K562 (cell line): ENCODE data around the gene GDF15. TPM values are rescaled to one million over a fixed set of nuclear protein-coding genes. Genes with fewer than 3 reads are reported as not detected.
A peak's percentile ranks its signal among the peaks of the same experiment; 100 is the strongest.

Source experiments
- CXXC5 ChIP-seq: fragments of 250-450 bp; sonication (Bioruptor Pico); IDR thresholded peaks from 2 replicates; pipeline ENCODE4 v1.8.0; 2022; ENCODE audit warnings: inconsistent platforms, mild to moderate bottlenecking, moderate library complexity
- ILK ChIP-seq: fragments of 450-650 bp; IDR thresholded peaks from 2 replicates; pipeline ENCODE4 v1.6.1; 2016; ENCODE audit warnings: missing genetic modification characterization, low read depth, mild to moderate bottlenecking, missing compliant biosample characterization, moderate library complexity, borderline replicate concordance
- KLF13 ChIP-seq: fragments of 450-650 bp; IDR thresholded peaks from 2 replicates; pipeline ENCODE4 v1.6.1; 2016; ENCODE audit warnings: missing genetic modification characterization, low read depth, mild to moderate bottlenecking, missing compliant biosample characterization, moderate library complexity, borderline replicate concordance
- MEIS2 ChIP-seq: fragments of 450-650 bp; IDR thresholded peaks from 2 replicates; pipeline ENCODE4 v1.6.1; 2014; ENCODE audit warnings: mild to moderate bottlenecking; ENCODE audit not compliant: partially characterized antibody
- MIER1 ChIP-seq: fragments of 450-650 bp; IDR thresholded peaks from 2 replicates; pipeline ENCODE4 v1.6.1; 2016; ENCODE audit warnings: antibody characterized with exemption, mild to moderate bottlenecking, low read depth
- MYNN ChIP-seq, 2 experiments: sonication (generic); formaldehyde crosslinking in 1 of 2; IDR thresholded peaks; 2 replicates each; pipeline versions ENCODE4 v1.5.0 to v1.6.1; 2016 to 2020; ENCODE audit warnings: antibody characterized with exemption in 1 of 2, missing genetic modification reagents in 1 of 2
- NCOA4 ChIP-seq: fragments of 450-650 bp; IDR thresholded peaks from 2 replicates; pipeline ENCODE4 v1.6.1; 2018; ENCODE audit warnings: mild to moderate bottlenecking; ENCODE audit not compliant: partially characterized antibody
- PHF20 ChIP-seq: fragments of 450-650 bp; IDR thresholded peaks from 2 replicates; pipeline ENCODE4 v1.6.1; 2018; ENCODE audit not compliant: partially characterized antibody
- POLR2A ChIP-seq: fragments of 450-650 bp; conservative IDR thresholded peaks from 2 replicates; pipeline ENCODE4 v1.6.1; 2016
- RBM14 ChIP-seq: fragments of 200-400 bp; formaldehyde crosslinking; IDR thresholded peaks from 2 replicates; pipeline ENCODE4 v1.6.1; 2018; ENCODE audit warnings: low read depth, mild to moderate bottlenecking, low read length, moderate library complexity, borderline replicate concordance; ENCODE audit not compliant: insufficient read depth
- SMARCB1 ChIP-seq: IDR thresholded peaks from 2 replicates; pipeline ENCODE4 v1.6.1; 2011; ENCODE audit warnings: improper control_type of control experiment, low read depth; ENCODE audit not compliant: insufficient read length
- SP2 ChIP-seq: IDR thresholded peaks from 2 replicates; pipeline ENCODE4 v1.6.1; 2011; ENCODE audit warnings: mild to moderate bottlenecking, low read depth, low read length, moderate library complexity; ENCODE audit not compliant: poor library complexity, severe bottlenecking; ENCODE audit errors: extremely low read depth
- ZNF12 ChIP-seq: sonication (generic); formaldehyde crosslinking; IDR thresholded peaks from 2 replicates; pipeline ENCODE4 v1.4.0; 2020; ENCODE audit warnings: mild to moderate bottlenecking, missing genetic modification reagents
- ZNF124 ChIP-seq: sonication (generic); formaldehyde crosslinking; IDR thresholded peaks from 2 replicates; pipeline ENCODE4 v1.8.1; 2022; ENCODE audit warnings: missing genetic modification reagents
- ZNF140 ChIP-seq: fragments of 250-450 bp; sonication (Bioruptor Pico); IDR thresholded peaks from 2 replicates; pipeline ENCODE4 v1.8.0; 2021; ENCODE audit warnings: moderate library complexity, mild to moderate bottlenecking, inconsistent platforms
- ZNF324 ChIP-seq: fragments of 250-450 bp; sonication (Bioruptor Pico); IDR thresholded peaks from 2 replicates; pipeline ENCODE4 v1.4.0; 2020; ENCODE audit warnings: mild to moderate bottlenecking
- ZNF778 ChIP-seq: fragments of 450-650 bp; formaldehyde crosslinking; IDR thresholded peaks from 2 replicates; pipeline ENCODE4 v1.4.0; 2020; ENCODE audit warnings: mild to moderate bottlenecking, moderate library complexity
- polyA plus RNA-seq, 8 experiments: library from polyadenylated mRNA; depleted of rRNA in 4 of 8; stranded (reverse) in 5 of 8; unstranded in 3 of 8; fragments of >200 nt; fragmentation: Nextera tagmentation in 2 of 8; fragmentation: Illumina TruSeq in 1 of 8; extraction: Ambion mirVana in 2 of 8; extraction: Trizol in 1 of 8; gene quantifications; 2 replicates each; pipeline versions ENCODE4 v1.2.1 to v1.2.3, GENCODE V29; 2011 to 2014; ENCODE audit warnings: inconsistent platforms in 1 of 8, missing spikeins in 1 of 8
- total RNA-seq, 7 experiments: library from RNA; depleted of rRNA in 6 of 7; stranded (reverse); fragments of >200 nt in 6 of 7; fragmentation: Illumina TruSeq in 2 of 7; extraction: Trizol in 2 of 7; gene quantifications; 2 replicates each; pipeline versions ENCODE4 v1.2.1 to v1.2.3, GENCODE V29; 2011 to 2021; ENCODE audit warnings: low replicate concordance in 1 of 7
- TF ChIP-seq, protein P1 (sequence below): fragments of 450-650 bp; formaldehyde crosslinking; conservative IDR thresholded peaks from 2 replicates; pipeline ENCODE4 v1.4.0; 2022; ENCODE audit warnings: mild to moderate bottlenecking, missing genetic modification characterization
- TF ChIP-seq, protein P2 (sequence below): fragments of 450-650 bp; IDR thresholded peaks from 2 replicates; pipeline ENCODE4 v1.6.1; 2016; ENCODE audit warnings: low read depth

Gene GDF15
- total and polyA plus RNA-seq, 9 of the 15 experiments (the other 6 are each of a cell fraction or from before 2014, with no cell fraction given) = 2.3 to 82.4 (median 12.5) TPM

DNA sequence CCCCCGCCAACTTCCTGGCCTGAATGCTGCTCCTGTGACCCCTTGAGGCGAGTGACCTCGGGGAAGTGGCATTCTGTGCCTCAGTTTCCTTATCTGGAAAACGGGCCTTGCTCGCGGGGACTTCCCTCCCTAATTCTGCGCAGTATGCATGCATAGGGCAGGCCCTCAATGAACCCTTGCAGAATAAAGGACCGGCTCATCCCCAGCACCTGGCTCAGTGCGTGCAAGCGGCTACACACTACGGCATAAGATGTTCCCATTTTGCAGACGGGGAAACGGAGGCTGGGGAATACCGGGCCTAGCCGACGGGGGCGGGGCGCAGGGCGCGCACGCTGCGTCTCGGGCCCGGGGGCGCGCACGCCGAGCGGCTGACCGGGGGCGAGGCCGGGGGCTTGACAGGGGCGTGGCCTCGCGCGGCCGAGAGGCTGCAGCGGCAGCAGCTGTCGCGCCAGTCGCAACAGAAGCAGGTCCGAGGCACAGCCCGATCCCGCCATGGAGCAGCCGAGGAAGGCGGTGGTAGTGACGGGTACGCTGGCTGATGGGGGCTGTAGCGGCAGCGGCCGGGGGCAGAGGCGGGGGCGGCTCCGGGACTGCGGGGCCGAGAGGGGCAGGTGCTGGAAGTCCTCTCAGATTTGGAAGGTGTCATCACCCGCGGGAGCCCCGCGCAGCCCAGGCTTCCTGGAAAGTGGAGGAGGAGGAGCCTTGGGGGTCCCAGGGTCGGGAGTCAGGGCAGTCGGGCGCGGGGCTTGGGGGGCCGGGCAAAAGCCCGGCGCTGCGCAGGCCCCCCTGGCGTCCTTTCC, 45.6 kb upstream of the GDF15 start, which contains the start of gene PGPEP1 (continued):
- TF ChIP-seq RBM14 (no peak), SP2 (no peak), CXXC5 (CRISPR knock-in tag) (peak; percentile 90), PHF20 (peak; percentile 73), SMARCB1 (no peak), ZNF324 (CRISPR knock-in tag) (no peak), ZNF778 (CRISPR knock-in tag) (no peak), MIER1 (no peak), KLF13 (tag) (peak; percentile 90), NCOA4 (peak; percentile 79), MEIS2 (peak; percentile 28), ZNF12 (CRISPR knock-in tag) (0 out of 2 replicates have a peak, but pooled peaks have one; percentile 23), POLR2A (peak; percentile 71), MYNN (IDR thresholded peaks at IDR 0.05) (no peak), MYNN (CRISPR knock-in tag; IDR thresholded peaks at IDR 0.05) (no peak), ZNF140 (CRISPR knock-in tag) (no peak), ILK (tag) (no peak), ZNF124 (CRISPR knock-in tag) (no peak)
- TF ChIP-seq, protein P1, sequence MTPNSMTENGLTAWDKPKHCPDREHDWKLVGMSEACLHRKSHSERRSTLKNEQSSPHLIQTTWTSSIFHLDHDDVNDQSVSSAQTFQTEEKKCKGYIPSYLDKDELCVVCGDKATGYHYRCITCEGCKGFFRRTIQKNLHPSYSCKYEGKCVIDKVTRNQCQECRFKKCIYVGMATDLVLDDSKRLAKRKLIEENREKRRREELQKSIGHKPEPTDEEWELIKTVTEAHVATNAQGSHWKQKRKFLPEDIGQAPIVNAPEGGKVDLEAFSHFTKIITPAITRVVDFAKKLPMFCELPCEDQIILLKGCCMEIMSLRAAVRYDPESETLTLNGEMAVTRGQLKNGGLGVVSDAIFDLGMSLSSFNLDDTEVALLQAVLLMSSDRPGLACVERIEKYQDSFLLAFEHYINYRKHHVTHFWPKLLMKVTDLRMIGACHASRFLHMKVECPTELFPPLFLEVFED (CRISPR knock-in tag) = no peak
- TF ChIP-seq, protein P2, sequence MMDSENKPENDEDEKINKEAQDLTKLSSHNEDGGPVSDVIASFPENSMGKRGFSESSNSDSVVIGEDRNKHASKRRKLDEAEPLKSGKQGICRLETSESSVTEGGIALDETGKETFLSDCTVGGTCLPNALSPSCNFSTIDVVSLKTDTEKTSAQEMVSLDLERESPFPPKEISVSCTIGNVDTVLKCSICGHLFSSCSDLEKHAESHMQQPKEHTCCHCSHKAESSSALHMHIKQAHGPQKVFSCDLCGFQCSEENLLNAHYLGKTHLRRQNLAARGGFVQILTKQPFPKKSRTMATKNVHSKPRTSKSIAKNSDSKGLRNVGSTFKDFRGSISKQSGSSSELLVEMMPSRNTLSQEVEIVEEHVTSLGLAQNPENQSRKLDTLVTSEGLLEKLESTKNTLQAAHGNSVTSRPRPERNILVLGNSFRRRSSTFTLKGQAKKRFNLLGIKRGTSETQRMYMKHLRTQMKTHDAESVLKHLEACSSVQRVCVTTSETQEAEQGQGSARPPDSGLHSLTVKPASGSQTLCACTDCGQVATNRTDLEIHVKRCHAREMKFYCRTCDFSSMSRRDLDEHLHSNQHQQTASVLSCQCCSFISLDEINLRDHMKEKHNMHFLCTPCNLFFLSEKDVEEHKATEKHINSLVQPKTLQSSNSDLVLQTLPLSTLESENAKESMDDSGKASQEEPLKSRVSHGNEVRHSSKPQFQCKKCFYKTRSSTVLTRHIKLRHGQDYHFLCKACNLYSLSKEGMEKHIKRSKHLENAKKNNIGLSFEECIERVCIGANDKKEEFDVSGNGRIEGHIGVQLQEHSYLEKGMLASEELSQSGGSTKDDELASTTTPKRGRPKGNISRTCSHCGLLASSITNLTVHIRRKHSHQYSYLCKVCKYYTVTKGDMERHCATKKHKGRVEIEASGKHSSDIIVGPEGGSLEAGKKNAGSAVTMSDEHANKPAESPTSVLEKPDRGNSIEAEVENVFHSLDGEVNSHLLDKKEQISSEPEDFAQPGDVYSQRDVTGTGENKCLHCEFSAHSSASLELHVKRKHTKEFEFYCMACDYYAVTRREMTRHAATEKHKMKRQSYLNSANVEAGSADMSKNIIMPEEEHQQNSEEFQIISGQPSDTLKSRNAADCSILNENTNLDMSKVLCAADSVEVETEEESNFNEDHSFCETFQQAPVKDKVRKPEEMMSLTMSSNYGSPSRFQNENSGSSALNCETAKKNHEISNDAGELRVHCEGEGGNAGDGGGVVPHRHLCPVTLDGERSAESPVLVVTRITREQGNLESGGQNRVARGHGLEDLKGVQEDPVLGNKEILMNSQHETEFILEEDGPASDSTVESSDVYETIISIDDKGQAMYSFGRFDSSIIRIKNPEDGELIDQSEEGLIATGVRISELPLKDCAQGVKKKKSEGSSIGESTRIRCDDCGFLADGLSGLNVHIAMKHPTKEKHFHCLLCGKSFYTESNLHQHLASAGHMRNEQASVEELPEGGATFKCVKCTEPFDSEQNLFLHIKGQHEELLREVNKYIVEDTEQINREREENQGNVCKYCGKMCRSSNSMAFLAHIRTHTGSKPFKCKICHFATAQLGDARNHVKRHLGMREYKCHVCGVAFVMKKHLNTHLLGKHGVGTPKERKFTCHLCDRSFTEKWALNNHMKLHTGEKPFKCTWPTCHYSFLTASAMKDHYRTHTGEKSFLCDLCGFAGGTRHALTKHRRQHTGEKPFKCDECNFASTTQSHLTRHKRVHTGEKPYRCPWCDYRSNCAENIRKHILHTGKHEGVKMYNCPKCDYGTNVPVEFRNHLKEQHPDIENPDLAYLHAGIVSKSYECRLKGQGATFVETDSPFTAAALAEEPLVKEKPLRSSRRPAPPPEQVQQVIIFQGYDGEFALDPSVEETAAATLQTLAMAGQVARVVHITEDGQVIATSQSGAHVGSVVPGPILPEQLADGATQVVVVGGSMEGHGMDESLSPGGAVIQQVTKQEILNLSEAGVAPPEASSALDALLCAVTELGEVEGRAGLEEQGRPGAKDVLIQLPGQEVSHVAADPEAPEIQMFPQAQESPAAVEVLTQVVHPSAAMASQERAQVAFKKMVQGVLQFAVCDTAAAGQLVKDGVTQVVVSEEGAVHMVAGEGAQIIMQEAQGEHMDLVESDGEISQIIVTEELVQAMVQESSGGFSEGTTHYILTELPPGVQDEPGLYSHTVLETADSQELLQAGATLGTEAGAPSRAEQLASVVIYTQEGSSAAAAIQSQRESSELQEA = no peak
